SK-N-MC (cell line): ENCODE results near the gene PIGV.

Source experiments
- EZH2 ChIP-seq: fragments of 200-600 bp; sonication (generic); IDR thresholded peaks from one replicate; pipeline ENCODE4 v1.6.1; 2017; ENCODE audit warnings: antibody characterized with exemption
- POLR2AphosphoS5 ChIP-seq: IDR thresholded peaks from 2 replicates; pipeline ENCODE4 v1.6.1; 2012; ENCODE audit warnings: mild to moderate bottlenecking, low read depth, low read length, borderline replicate concordance

DNA sequence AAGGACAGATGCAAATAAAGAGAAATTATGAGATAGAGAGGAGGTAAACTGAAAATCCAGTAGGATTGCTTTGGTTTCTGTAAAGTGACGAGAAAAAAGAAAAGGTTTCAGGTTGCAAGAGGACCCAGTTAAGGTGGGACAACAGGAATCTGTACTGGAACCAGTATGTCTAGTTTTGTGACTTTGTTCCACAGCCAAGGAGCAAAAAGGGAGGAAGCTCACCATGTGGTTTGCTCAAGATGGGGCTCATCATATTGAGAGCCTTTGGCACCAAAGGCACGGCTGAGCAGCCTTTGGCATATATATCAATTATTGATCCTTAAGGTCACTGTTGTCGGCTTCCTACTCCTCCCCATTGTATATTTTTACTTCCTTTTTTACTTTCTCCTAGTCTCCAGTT, 37.0 kb downstream of the PIGV start:
- TF ChIP-seq POLR2AphosphoS5 (no peak), EZH2 (no peak)
